ENCODE measurements around the gene MPP2.

GRCh38 chr17:43832168-43832975 lies 75.0 kb downstream of the MPP2 start:
- TF ChIP-seq EZH2phosphoT487 (IDR thresholded peaks at IDR 0.05; ENCODE audit: low read length) = no peak
- peak; percentile 30 for TF ChIP-seq EZH2 (optimal IDR thresholded peaks at IDR 0.05; ENCODE audit: low read depth, low read length)

Measured in MM.1S (cell line).